ENCODE data around the gene ZNF710. TPM values are rescaled to one million over a fixed set of nuclear protein-coding genes. Genes with fewer than 3 reads are reported as not detected.

Gene ZNF710
- total and polyA plus RNA-seq, 2 experiments from 2014 or later: 7.8 to 22.2 TPM

GRCh38 chr15:90031231-90031791 is 30.2 kb downstream of the ZNF710 start:
- no peaks in the 10 kb centered on the region for H3K9me3 ChIP-seq (ENCODE audit: low read depth)
- no peak overlapping the region for H3K27ac ChIP-seq
- DNase-seq (ENCODE audit: low read depth in 1 of 2, low spot score in 1 of 2): peak in 1 of 2 donors; percentile 81
- H3K4me3 ChIP-seq: no peak overlapping the region
- H3K27me3 ChIP-seq: no peaks in the 10 kb centered on the region
- H3K36me3 ChIP-seq: no peaks in the 10 kb centered on the region
- TF ChIP-seq CTCF (IDR thresholded peaks at IDR 0.05; ENCODE audit: low read depth, low read length): no peak
- peaks cover 14% of the 10 kb centered on the region for H3K4me1 ChIP-seq (ENCODE audit: low read depth)

GRCh38 chr15:90033006-90033405 is 31.9 kb downstream of the ZNF710 start:
- TF ChIP-seq CTCF (IDR thresholded peaks at IDR 0.05; ENCODE audit: low read depth, low read length): no peak
- H3K27ac ChIP-seq: no peak overlapping the region
- no peak for DNase-seq (ENCODE audit: low read depth in 1 of 2, low spot score in 1 of 2)
- H3K4me1 ChIP-seq (ENCODE audit: low read depth): peaks cover 30% of the 10 kb centered on the region
- H3K9me3 ChIP-seq (ENCODE audit: low read depth): no peaks in the 10 kb centered on the region
- no peaks in the 10 kb centered on the region for H3K36me3 ChIP-seq
- H3K4me3 ChIP-seq: no peak overlapping the region
- no peaks in the 10 kb centered on the region for H3K27me3 ChIP-seq

- Histone ChIP-seq H3K36me3 (no peaks in the 10 kb centered on the region), H3K27me3 (no peaks in the 10 kb centered on the region), H3K4me3 (no peak overlapping the region), H3K27ac (no peak overlapping the region), H3K9me3 (ENCODE audit: low read depth) (no peaks in the 10 kb centered on the region), H3K4me1 (ENCODE audit: low read depth) (peaks cover 34% of the 10 kb centered on the region)
- no peak for DNase-seq (ENCODE audit: low read depth in 1 of 2, low spot score in 1 of 2)
- TF ChIP-seq CTCF (IDR thresholded peaks at IDR 0.05; ENCODE audit: low read depth, low read length): no peak
These were observed 32.3 kb downstream of the ZNF710 start for GRCh38 chr15:90033448-90033847.

GRCh38 chr15:90035095-90035839 is 34.1 kb downstream of the ZNF710 start:
- DNase-seq (ENCODE audit: low read depth in 1 of 2, low spot score in 1 of 2): peak in 1 of 2 donors; percentile 74
- H3K27ac ChIP-seq: peak overlapping the region; percentile 6
- no peaks in the 10 kb centered on the region for H3K27me3 ChIP-seq
- TF ChIP-seq CTCF (IDR thresholded peaks at IDR 0.05; ENCODE audit: low read depth, low read length): no peak
- H3K36me3 ChIP-seq: no peaks in the 10 kb centered on the region
- no peak overlapping the region for H3K4me3 ChIP-seq
- H3K4me1 ChIP-seq (ENCODE audit: low read depth): peaks cover 34% of the 10 kb centered on the region
- H3K9me3 ChIP-seq (ENCODE audit: low read depth): no peaks in the 10 kb centered on the region

- Histone ChIP-seq H3K4me3 (no peak overlapping the region), H3K4me1 (ENCODE audit: low read depth) (peaks cover 34% of the 10 kb centered on the region), H3K36me3 (no peaks in the 10 kb centered on the region), H3K27me3 (no peaks in the 10 kb centered on the region), H3K9me3 (ENCODE audit: low read depth) (no peaks in the 10 kb centered on the region), H3K27ac (peak overlapping the region; percentile 6)
- TF ChIP-seq CTCF (IDR thresholded peaks at IDR 0.05; ENCODE audit: low read depth, low read length): no peak
- DNase-seq (ENCODE audit: low read depth in 1 of 2, low spot score in 1 of 2): no peak
These were observed 34.7 kb downstream of the ZNF710 start for GRCh38 chr15:90035840-90036230.

Data from cardiac muscle cell (in vitro differentiated cells and primary cell).